Measurements from ENCODE around the gene MICALL2.

Gene MICALL2

GRCh38 chr7:1425292-1426136, 33.8 kb downstream of the MICALL2 start:
- no peak for DNase-seq
- in situ Hi-C loops (cut with MboI; ENCODE audit: low pct_unique_long_range_greater_than_20kb, low sequenced_read_pairs) = no loop called here

GRCh38 chr7:1424041-1424440, 35.2 kb downstream of the MICALL2 start:
- in situ Hi-C loops (cut with MboI; ENCODE audit: low pct_unique_long_range_greater_than_20kb, low sequenced_read_pairs) = no loop called here
- no peak for DNase-seq

DNA sequence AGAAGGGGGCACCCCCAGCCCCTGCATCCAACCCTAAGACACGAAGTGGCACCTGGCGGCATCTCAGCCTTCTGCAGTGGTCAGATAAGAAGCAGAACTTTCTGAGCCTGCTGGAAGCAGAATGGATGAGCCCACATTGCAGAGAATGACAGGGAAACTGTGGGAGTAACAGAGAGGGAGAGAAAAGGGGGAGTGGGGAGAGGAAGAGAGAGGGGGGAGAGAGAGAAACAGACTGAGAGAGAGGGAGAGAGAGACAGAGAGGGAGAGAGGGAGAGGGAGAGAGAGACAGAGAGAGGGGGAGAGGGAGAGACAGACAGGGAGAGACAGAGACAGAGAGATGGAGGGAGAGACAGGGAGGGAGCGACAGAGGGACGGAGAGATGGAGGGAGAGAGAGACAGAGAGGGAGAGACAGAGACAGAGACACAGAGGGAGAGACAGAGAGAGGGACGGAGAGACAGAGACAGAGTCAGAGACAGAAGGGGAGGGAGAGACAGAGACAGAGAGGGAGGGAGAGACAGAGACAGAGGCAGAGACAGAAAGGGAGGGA, 35.9 kb downstream of the MICALL2 start:
- in situ Hi-C loops (cut with MboI; ENCODE audit: low pct_unique_long_range_greater_than_20kb, low sequenced_read_pairs) = no loop called here
- DNase-seq = no peak

GRCh38 chr7:1422512-1423263, 36.6 kb downstream of the MICALL2 start:
- no peak for DNase-seq
- in situ Hi-C loops (cut with MboI; ENCODE audit: low pct_unique_long_range_greater_than_20kb, low sequenced_read_pairs) = no loop called here

GRCh38 chr7:1421946-1422345, 37.3 kb downstream of the MICALL2 start:
- in situ Hi-C loops (cut with MboI; ENCODE audit: low pct_unique_long_range_greater_than_20kb, low sequenced_read_pairs) = no loop called here
- no peak for DNase-seq

- in situ Hi-C loops (cut with MboI; ENCODE audit: low pct_unique_long_range_greater_than_20kb, low sequenced_read_pairs) = no loop called here
- DNase-seq = no peak
Observed at GRCh38 chr7:1421020-1421790, 38.1 kb downstream of the MICALL2 start.

GRCh38 chr7:1419688-1420087, 39.6 kb downstream of the MICALL2 start:
- in situ Hi-C loops (cut with MboI; ENCODE audit: low pct_unique_long_range_greater_than_20kb, low sequenced_read_pairs) = no loop called here
- DNase-seq = no peak

DNA sequence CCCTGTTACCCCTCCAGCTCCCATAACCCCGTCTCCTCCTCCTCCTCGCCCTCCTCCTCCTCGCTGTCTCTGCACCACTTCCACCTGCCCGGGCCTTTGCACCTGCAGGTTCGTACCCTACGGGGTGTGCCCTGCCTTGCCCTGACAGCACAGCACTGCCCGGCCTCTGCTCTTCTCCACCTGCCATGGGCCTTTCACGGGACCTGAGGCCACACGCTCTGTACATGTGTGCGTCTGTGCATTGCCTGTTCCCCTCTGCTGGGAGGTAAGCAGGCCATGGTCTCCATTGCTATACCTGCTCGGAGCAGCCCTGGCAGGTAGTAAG, 40.0 kb downstream of the MICALL2 start:
- no peak for DNase-seq
- in situ Hi-C loops (cut with MboI; ENCODE audit: low pct_unique_long_range_greater_than_20kb, low sequenced_read_pairs) = no loop called here

- in situ Hi-C loops (cut with MboI; ENCODE audit: low pct_unique_long_range_greater_than_20kb, low sequenced_read_pairs) = no loop called here
- no peak for DNase-seq
Observed at GRCh38 chr7:1418505-1419309, 40.6 kb downstream of the MICALL2 start.

GRCh38 chr7:1415389-1415990, 43.8 kb downstream of the MICALL2 start:
- in situ Hi-C loops (cut with MboI; ENCODE audit: low pct_unique_long_range_greater_than_20kb, low sequenced_read_pairs) = no loop called here
- DNase-seq = no peak

DNA sequence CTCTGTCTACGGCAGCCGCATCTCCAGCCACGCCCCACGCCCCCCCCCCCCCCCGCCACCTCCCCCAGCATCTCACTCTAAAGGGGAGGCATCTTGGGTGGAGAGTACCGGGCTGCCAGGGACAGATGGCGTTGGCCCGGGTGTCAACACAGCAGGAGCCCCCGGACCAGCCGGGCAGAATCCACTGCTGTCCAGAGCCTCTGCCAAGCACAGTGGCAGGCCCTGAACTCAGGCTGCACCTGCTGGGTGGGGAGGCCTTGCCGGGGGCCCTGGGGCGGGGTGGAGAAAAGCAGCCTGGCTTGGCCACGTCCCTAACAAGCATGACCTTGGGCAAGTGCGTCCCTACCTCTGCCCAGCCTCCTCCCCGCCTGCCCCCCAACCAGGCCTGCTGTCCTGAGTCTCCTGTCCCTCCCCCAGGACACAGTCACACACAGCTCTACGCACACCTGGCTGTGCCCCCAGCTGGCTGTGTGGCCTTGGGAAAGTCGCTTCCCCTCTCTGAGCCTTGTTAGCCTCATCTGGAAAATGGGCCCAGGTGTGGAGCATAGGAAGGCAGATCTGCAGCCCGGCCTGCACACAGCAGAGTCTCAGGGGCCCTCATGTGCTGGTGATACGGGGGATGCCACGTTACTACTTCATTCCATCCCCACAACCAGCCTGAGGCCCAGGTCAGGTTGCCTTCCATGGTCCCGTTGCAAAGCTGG, 45.2 kb downstream of the MICALL2 start:
- in situ Hi-C loops (cut with MboI; ENCODE audit: low pct_unique_long_range_greater_than_20kb, low sequenced_read_pairs) = no loop called here
- DNase-seq = no peak

GRCh38 chr7:1412322-1413261, 46.7 kb downstream of the MICALL2 start:
- in situ Hi-C loops (cut with MboI; ENCODE audit: low pct_unique_long_range_greater_than_20kb, low sequenced_read_pairs) = no loop called here

DNA sequence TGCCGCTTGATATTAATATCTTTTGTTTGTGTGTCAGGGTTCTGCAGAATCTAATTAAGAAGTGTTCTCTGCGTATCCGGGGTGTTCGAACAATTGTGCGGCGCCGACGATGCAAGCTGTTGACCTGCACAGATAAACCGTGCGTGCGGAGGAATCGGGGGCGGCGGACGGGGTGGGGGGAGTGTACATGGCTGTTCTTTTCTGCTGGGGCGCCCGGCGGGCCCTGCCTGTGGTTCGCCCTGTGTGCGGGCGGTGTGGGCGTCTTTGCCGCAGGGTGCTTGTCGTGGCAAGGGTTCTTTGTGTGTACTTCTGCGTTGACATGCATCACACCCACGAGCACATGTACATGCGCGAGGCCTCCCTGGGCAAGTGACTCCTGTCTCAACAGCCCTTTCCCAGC, 47.9 kb downstream of the MICALL2 start:
- DNase-seq = no peak
- in situ Hi-C loops (cut with MboI; ENCODE audit: low pct_unique_long_range_greater_than_20kb, low sequenced_read_pairs) = no loop called here

More at GRCh38 chr7:1412322-1413261, 46.7 kb downstream of the MICALL2 start:
- peak; percentile 92 for DNase-seq

DNA sequence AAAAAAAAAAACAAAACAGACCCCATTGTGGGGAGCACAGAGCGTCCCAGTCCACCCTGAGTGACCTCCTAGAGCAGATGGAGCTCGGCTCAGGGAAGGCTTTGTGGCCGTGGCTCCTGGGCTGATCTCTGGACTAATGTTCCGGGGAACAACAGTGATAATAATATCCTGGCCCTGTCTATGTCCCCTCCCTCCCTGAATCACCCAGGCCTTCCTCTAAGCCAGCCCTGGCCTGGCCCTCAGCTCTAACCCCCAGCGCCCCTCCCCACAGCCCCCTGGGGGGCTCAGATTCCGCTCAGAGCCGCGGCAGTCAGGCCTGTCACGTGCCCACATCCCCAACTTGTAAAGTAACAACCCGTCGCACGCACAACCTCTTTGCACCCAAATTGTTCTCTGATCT, 48.3 kb downstream of the MICALL2 start:
- in situ Hi-C loops (cut with MboI; ENCODE audit: low pct_unique_long_range_greater_than_20kb, low sequenced_read_pairs) = no loop called here
- DNase-seq = no peak

DNA sequence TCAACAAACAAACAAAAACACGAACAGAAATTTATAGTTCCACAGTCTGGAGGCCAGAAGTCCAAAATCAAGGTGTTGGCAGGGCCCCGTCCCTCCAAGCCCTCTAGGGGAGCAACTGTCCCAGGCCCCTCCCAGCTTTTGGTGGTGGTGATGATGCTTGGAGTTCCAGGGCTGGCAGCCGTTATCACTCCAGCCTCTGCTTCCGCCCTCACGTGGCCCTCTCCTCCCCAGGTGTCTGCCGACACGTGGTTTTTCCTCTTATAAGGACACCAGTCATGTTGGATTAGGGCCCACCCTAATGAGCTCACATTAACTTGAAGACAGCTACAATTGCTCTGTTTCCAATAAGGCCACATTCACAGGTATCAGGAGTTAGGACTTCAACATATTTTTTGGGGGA, 49.7 kb downstream of the MICALL2 start:
- in situ Hi-C loops (cut with MboI; ENCODE audit: low pct_unique_long_range_greater_than_20kb, low sequenced_read_pairs) = no loop called here

DNA sequence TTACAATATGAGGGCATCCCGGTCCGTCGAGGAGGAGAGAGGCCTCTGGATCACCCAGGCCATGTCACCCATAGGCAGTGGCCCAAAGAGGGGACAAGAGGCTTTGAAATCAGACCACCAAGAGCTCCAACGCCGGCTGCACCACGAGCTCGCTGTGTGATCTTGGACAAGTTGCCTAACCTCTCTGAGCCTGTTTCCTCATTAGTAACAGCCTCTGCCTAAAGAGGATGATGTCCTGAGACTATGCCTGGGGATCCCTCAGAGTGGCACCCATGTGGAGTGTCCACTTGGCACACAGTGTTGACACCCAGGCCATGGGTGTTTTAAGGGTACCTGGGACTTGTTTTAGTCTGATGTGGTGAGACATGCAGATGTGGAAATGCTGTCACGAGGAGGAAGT, 50.8 kb downstream of the MICALL2 start:
- no peak for DNase-seq
- in situ Hi-C loops (cut with MboI; ENCODE audit: low pct_unique_long_range_greater_than_20kb, low sequenced_read_pairs) = no loop called here

More for the DNA sequence above, 49.7 kb downstream of the MICALL2 start:
- DNase-seq = no peak

DNA sequence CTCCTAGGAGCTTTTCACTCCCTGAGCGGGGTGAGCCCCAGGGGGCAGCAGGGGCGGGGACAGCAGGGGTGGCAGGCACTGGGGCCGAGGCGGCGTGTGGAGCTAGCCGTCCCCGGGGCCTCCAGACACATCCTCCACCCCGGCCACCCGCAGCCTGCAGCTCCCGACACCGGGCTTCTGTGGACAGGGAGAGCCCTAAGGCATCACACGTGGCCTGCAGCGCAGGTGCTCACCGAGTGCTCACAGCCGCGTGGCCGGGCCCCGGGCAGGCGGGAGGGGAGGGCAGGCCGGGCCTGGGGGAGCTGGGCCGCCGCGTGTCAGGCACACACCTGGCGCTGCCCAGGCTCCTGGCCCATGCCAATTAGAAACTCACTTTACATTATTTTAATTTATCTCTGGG, 51.4 kb downstream of the MICALL2 start:
- DNase-seq = no peak
- in situ Hi-C loops (cut with MboI; ENCODE audit: low pct_unique_long_range_greater_than_20kb, low sequenced_read_pairs) = no loop called here
